Amniotic epithelial cell (primary cell): Measurements from ENCODE around the gene TLR3.
"Not testable (repeated sequence)": the region's sequence is repeated elsewhere in the genome, so short reads cannot be mapped to it uniquely, and the experiment has no call there.

Experiments used
- DNase-seq: peaks from one replicate; pipeline ENCODE4 v3.0.0-alpha.2; 2010; ENCODE audit warnings: low read depth

The TLR3 gene

GRCh38 chr4:186068581-186069348 lies at the start of gene TLR3:
TLR3 (plus strand) TSS chr4:186069156; CDS start chr4:186076620, 7,464 bp downstream.
- peak; percentile 39 for DNase-seq

GRCh38 chr4:186019269-186019668 lies 49.7 kb upstream of the TLR3 start:
- no peak for DNase-seq

GRCh38 chr4:186020106-186020792 lies 48.7 kb upstream of the TLR3 start:
- no peak for DNase-seq

- peak; percentile 50 for DNase-seq
Observed at GRCh38 chr4:186020793-186021407, 48.1 kb upstream of the TLR3 start.

- peak; percentile 27 for DNase-seq
Observed at GRCh38 chr4:186021461-186022167, 47.3 kb upstream of the TLR3 start.

GRCh38 chr4:186023975-186024374 lies 45.0 kb upstream of the TLR3 start:
- no peak for DNase-seq

- no peak for DNase-seq
Observed at GRCh38 chr4:186024637-186025407, 44.1 kb upstream of the TLR3 start.

GRCh38 chr4:186025408-186025690 lies 43.6 kb upstream of the TLR3 start:
- DNase-seq = no peak

- no peak for DNase-seq
Observed at GRCh38 chr4:186027405-186027804, 41.6 kb upstream of the TLR3 start.

- DNase-seq = peak; percentile 74
Observed at GRCh38 chr4:186029571-186030398, 39.2 kb upstream of the TLR3 start.

GRCh38 chr4:186030399-186030775 lies 38.6 kb upstream of the TLR3 start:
- DNase-seq = no peak

GRCh38 chr4:186030795-186031194 lies 38.2 kb upstream of the TLR3 start:
- no peak for DNase-seq

- DNase-seq = no peak
Observed at GRCh38 chr4:186032259-186032658, 36.7 kb upstream of the TLR3 start.

- DNase-seq = no peak
Observed at GRCh38 chr4:186033027-186033426, 35.9 kb upstream of the TLR3 start.

- not testable (repeated sequence) for DNase-seq
Observed at GRCh38 chr4:186034613-186035012, 34.3 kb upstream of the TLR3 start.

- DNase-seq = no peak
Observed at GRCh38 chr4:186036976-186037581, 31.9 kb upstream of the TLR3 start.

GRCh38 chr4:186037692-186038658 lies 31.0 kb upstream of the TLR3 start:
- peak; percentile 80 for DNase-seq

- DNase-seq = no peak
Observed at GRCh38 chr4:186039697-186040096, 29.3 kb upstream of the TLR3 start.

- no peak for DNase-seq
Observed at GRCh38 chr4:186040316-186040715, 28.6 kb upstream of the TLR3 start.
